WERI-Rb-1 (cell line): ENCODE data around the gene VEGFA.
A peak's percentile ranks its signal among the peaks of the same experiment; 100 is the strongest.
"Not testable (repeated sequence)": the region's sequence is repeated elsewhere in the genome, so short reads cannot be mapped to it uniquely, and the experiment has no call there.

ENCODE experiments used
- DNase-seq: peaks from one replicate; pipeline ENCODE4 v3.0.0-alpha.2; 2020
- H3K27ac ChIP-seq: fragments of 250-450 bp; sonication (Bioruptor Pico); 2 replicates; pipeline ENCODE4 v1.5.1; 2020; ENCODE audit warnings: mild to moderate bottlenecking, moderate library complexity
- H3K27me3 ChIP-seq: fragments of 250-450 bp; sonication (Bioruptor Pico); 2 replicates; pipeline ENCODE4 v1.5.1; 2021; ENCODE audit warnings: mild to moderate bottlenecking, low read depth, moderate library complexity; ENCODE audit not compliant: insufficient read depth, severe bottlenecking
- H3K36me3 ChIP-seq: fragments of 250-450 bp; sonication (Bioruptor Pico); 2 replicates; pipeline ENCODE4 v1.5.1; 2020; ENCODE audit warnings: mild to moderate bottlenecking, moderate library complexity
- H3K4me3 ChIP-seq: 2 replicates; pipeline ENCODE4 v1.5.1; 2011; ENCODE audit warnings: low read depth, mild to moderate bottlenecking, control low read depth, low read length
- H3K9me3 ChIP-seq: fragments of 250-450 bp; sonication (Bioruptor Pico); 2 replicates; pipeline ENCODE4 v1.5.1; 2021; ENCODE audit warnings: mild to moderate bottlenecking, moderate library complexity; ENCODE audit not compliant: severe bottlenecking
- TF ChIP-seq, protein P1 (sequence below): IDR thresholded peaks from 2 replicates; pipeline ENCODE4 v1.5.1; 2011; ENCODE audit warnings: low read depth, mild to moderate bottlenecking, control low read depth, inconsistent platforms, low read length

VEGFA gene

DNA sequence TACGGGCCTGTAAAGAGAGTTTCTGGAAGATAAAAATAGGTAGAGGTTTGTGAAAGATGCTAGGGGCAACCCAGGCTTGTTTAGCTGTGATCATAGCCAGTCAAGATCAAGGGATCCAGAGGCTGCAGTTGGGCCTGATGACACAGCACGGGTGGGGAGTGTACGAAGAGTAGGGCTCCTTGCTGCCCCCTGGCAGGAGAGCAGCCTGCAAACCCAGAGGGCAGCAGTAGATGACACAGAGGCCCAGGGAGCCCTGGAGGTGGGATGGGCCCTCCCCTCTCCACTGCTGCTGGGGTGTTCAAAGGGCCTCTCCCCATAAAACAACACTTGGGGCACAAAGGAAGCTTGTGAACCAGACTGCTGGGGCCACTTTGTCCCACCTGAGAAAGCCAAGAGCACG lies 47.2 kb downstream of the VEGFA start:
- H3K9me3 ChIP-seq = no peaks in the 10 kb centered on the region
- DNase-seq = peak; percentile 76
- no peak overlapping the region for H3K27ac ChIP-seq
- TF ChIP-seq, protein P1, sequence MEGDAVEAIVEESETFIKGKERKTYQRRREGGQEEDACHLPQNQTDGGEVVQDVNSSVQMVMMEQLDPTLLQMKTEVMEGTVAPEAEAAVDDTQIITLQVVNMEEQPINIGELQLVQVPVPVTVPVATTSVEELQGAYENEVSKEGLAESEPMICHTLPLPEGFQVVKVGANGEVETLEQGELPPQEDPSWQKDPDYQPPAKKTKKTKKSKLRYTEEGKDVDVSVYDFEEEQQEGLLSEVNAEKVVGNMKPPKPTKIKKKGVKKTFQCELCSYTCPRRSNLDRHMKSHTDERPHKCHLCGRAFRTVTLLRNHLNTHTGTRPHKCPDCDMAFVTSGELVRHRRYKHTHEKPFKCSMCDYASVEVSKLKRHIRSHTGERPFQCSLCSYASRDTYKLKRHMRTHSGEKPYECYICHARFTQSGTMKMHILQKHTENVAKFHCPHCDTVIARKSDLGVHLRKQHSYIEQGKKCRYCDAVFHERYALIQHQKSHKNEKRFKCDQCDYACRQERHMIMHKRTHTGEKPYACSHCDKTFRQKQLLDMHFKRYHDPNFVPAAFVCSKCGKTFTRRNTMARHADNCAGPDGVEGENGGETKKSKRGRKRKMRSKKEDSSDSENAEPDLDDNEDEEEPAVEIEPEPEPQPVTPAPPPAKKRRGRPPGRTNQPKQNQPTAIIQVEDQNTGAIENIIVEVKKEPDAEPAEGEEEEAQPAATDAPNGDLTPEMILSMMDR = peak; percentile 83
- H3K36me3 ChIP-seq = no peaks in the 10 kb centered on the region
- no peak overlapping the region for H3K4me3 ChIP-seq
- H3K27me3 ChIP-seq = no peaks in the 10 kb centered on the region

DNA sequence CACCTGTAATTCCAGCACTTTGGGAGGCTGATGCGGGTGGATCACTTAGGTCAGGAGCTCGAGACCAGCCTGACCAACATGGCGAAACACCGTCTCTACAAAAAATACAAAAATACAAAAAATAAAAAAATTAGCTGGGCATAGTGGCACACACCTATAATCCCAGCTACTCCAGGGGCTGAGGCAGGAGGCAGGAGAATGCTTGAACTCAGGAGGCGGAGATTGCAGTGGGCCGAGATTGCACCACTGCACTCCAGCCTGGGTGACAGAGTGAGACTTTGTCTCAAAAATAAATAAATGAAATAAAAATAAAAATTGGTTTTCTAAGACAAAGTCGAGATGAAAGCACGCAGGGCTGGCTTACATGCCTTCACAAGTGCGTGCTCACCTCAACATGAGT lies 49.0 kb downstream of the VEGFA start:
- H3K36me3 ChIP-seq, H3K27ac ChIP-seq, H3K9me3 ChIP-seq, H3K4me3 ChIP-seq, H3K27me3 ChIP-seq, DNase-seq: not testable (repeated sequence)

GRCh38 chr6:43819958-43820357 lies 49.9 kb downstream of the VEGFA start:
- H3K4me3 ChIP-seq = no peak overlapping the region
- TF ChIP-seq, protein P1 = no peak
- no peak for DNase-seq
- H3K27me3 ChIP-seq = no peaks in the 10 kb centered on the region
- no peak overlapping the region for H3K27ac ChIP-seq
- no peaks in the 10 kb centered on the region for H3K9me3 ChIP-seq
- H3K36me3 ChIP-seq = no peaks in the 10 kb centered on the region

DNA sequence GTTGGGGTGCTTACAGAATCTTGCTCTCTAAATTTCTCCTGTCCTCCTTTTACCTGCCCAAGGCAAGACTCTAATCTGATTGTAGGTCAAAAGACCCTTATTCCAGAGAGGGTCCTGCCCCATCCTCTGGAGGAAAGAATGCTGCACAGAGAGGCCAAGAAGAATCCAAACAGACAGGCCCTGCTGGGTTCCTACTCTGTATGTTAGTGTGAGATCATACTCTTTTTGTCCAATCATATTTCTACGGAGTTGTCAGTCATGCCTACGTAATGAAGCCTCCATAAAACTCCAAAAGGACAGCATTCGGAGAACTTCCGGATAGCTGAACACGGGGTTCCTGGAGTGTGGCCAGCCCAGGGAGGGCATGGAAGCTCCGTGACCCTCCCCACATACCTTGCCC lies 50.5 kb downstream of the VEGFA start:
- no peak overlapping the region for H3K4me3 ChIP-seq
- no peaks in the 10 kb centered on the region for H3K9me3 ChIP-seq
- TF ChIP-seq, protein P1 = no peak
- H3K36me3 ChIP-seq = no peaks in the 10 kb centered on the region
- H3K27me3 ChIP-seq = no peaks in the 10 kb centered on the region
- DNase-seq = no peak
- H3K27ac ChIP-seq = no peak overlapping the region

DNA sequence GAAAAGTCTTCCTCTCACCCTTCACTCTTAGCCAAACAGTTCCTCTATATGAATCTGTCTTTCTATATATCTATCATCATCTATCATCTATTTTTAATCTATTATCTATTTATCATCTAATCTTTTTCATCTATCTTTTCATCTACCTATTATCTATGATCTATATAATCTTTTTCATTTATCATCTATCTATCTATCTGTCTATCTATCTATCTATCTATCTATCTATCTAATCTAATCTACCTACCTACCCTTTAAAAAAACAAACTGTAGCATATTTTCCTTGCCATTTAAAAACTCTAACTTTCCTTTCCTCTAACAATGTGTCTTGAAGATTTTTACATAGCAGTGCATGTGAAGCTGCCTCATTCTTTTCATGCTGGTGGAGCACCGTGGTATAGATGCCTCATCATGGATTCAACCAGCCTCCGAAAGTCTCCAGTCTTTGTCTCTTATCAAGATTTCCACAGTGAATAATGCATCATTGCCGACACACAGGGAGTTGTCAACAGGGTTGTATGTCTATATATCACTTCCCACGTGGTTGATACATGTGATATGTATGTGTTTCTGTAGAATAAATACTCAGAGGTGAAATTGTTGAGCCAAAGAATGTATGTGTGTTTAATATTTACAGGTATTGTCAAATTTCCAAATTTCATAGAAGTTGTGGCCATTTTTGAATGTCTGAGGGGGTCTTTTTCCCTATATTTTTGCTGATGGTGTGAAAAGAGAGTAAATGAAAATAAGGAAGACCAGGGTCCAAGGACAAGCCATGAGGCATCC lies 51.3 kb downstream of the VEGFA start:
- Histone ChIP-seq H3K27ac (no peak overlapping the region), H3K9me3 (no peaks in the 10 kb centered on the region), H3K4me3 (no peak overlapping the region), H3K27me3 (no peaks in the 10 kb centered on the region), H3K36me3 (no peaks in the 10 kb centered on the region)
- TF ChIP-seq, protein P1 = no peak
- no peak for DNase-seq

DNA sequence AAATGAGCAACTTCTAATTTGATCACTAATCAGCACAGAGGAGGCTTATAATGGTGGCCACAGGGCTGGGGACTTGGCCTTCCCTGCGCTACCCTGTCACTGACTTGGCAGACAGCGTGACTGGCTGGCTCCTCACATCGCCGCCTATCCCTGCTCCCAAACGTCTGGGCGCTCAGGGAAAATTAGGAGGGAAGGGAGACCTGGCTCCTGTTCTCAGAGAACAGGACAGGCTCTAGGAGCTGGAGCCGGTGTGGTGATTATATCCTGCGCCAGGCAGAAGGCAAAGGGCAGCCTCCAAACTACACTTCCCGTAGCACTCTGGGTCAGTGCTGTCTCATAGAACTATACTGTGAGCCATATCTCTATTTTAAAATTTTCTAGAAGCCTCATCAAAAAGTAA lies 53.4 kb downstream of the VEGFA start:
- H3K9me3 ChIP-seq = no peaks in the 10 kb centered on the region
- DNase-seq = no peak
- TF ChIP-seq, protein P1 = no peak
- H3K27ac ChIP-seq = no peak overlapping the region
- H3K36me3 ChIP-seq = no peaks in the 10 kb centered on the region
- no peak overlapping the region for H3K4me3 ChIP-seq
- H3K27me3 ChIP-seq = no peaks in the 10 kb centered on the region
